Brain pericyte (primary cell): ENCODE results near the gene COX6A2.
"Not testable (repeated sequence)": the region's sequence is repeated elsewhere in the genome, so short reads cannot be mapped to it uniquely, and the experiment has no call there.

ENCODE experiments used
- DNase-seq: peaks from one replicate; pipeline ENCODE4 v3.0.0-alpha.2; 2012; ENCODE audit warnings: low read depth, low spot score

Gene COX6A2

DNA sequence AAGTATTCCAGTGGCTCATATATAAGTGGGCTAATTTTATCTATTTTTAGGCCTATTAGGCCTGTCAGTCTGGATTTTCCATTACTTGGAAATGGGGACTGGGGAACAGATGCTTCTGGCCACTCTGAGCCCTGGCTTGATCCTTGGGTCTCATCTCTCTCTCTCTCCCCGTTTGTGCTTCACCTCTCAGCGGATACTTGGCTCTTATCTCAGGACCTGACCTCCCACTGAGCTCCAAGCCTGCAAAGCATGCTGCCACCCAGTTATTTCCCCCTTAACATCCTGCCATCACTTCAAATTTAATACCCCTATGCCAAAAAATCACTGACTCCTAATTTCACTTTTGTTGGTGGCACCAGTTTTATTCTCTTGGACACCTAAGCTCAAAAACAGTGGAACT, 10.3 kb upstream of the COX6A2 start:
- DNase-seq = no peak

DNA sequence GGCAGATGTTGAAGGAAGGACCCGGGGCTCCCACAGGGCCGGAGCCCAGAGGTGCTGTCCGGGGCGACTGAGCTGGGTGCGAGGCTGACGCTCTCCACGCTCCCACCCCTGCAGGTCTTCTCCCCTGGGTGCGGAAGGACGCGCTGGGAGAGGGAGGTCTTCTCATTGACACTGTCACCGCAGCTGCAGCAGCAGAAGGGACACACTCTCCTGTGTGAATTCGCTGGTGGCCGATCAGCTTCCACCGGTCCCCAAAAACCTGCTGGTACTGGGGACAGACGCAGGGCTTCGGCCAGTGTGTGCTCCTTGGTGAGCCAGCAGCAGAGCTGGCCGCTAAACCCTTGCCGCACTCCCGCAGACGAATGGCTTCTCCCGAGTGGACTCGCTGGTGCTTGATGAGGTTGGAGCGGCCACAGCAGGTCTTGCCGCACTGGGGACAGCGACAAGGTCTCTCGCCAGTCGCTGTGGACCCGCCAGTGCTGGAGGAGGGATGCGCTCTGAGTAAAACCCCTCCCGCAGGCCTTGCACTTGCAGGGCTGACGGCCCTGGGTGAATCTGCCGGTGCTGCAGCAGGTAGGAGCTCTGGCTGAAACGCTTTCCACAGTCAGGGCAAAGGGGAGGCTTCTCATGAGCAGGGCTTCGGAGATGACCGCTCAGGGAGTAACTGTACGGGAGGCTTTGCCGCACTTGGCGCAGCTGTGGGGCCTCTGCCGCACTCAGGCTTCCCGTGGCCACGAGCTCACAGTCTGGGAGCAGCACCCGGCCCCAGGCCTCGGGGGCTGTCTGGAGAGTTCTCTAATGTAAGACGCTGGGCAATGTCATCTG, 8.3 kb upstream of the COX6A2 start:
- no peak for DNase-seq

DNA sequence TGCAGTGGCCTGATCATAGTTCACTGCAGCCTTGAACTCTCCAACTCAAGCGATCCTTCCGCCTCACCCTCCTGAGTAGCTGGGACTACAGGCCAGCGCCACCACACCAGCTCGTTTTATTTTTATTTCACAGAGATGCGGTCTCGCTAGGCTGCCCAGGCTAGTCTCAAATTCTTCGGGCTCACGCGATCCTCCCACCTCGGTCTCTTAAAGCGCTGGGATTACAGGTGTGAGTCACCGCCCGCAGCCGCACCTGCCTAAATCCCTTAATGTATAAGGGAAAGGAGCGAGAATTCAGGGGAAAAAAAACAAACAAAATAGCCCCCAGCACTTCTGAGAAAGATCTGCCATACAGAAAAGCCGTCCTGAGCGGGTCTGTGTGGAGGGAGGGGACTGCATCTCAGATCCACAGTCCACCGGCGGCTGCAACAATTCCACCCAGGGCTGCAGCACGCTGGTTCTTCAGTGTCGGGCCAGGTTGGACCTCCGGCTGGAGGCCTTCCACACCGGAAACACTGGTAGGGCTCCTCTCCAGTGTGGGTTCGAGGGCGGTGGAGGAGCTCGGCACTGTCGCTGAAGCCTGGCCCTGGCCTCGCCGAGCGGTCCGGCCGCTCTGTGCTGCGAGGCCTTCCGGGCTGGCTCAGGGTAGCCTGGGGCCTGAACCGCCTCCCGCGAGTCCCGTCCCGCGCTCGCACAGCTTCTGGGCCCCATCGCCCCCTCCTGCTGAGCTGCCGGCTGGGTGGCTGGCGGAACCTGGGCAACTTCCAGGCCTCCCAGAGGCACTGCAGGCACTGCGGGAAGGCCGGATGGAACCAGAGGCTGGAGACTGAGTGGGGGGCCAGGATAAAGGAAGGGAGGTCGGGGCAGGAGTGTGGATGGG, 7.4 kb upstream of the COX6A2 start:
- DNase-seq = no peak

DNA sequence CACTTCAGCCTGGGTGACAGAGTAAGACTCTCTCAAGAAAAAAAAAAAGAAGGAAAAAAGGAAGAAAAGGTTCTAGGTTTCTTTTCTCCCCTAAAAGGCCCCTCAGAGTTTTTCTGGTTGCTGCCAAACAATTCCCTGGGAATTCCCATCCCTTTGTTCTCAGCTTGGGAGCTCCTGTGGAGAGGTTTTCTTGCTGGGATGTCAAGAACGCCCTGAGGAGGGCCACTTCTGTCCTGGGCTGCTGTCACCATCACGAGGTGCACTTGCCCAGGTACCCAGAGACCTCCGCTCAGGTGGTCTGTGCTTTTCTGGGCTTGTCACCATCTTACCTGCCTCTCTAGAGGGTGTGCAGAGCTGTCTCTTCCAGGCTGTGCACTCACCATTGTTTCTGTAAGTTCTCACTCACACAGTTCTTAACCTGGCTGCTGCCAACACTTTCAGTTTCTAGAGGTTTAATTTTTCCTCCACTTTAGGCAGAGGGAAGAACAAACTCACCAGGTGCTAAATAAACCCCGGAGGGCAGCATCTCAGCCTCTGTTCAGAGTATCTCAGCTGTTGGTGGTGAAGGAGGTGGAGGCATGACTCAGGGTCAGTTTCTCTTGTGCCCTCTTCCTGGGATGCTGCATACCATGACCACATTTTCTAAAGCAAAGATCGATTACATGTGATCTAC, 2.4 kb upstream of the COX6A2 start:
- no peak for DNase-seq

DNA sequence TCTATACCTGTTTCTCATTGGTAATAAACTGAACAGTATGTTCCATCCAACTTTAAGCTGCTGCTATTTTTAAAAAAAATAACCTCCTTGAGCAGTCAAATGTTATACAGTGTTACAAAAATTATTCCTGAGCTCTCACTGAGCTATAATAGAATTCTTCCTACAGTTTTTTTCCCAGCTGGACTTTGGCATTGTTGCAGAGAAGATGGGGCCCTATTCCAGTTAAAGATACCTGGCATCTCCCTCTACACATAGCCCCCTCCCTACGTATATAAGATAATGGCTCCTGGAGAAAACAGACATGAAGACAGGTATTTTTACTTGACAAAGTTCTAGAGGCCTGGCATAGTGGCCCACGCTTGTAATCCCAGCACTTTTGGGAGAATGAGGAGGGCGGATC, 1.6 kb upstream of the COX6A2 start:
- DNase-seq = no peak

DNA sequence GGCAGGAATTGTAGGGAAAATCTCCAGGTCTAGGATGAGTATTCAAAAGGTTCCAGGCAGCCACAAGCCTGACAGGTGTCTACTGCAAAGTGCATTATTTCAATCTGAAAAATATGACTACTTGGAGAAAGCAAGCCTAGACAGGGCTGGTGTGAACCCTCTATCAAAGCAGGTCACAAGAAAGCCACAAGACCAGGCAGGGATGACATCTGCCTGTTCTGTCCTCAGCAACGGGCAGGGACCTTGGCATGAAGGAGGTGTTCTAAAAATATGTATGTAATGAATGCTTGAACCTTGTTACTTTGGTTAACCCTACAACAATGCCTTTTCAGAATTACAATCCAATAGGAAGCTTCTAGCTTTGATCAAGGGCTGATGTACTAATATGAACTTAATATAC, 1.2 kb upstream of the COX6A2 start:
- no peak for DNase-seq

DNA sequence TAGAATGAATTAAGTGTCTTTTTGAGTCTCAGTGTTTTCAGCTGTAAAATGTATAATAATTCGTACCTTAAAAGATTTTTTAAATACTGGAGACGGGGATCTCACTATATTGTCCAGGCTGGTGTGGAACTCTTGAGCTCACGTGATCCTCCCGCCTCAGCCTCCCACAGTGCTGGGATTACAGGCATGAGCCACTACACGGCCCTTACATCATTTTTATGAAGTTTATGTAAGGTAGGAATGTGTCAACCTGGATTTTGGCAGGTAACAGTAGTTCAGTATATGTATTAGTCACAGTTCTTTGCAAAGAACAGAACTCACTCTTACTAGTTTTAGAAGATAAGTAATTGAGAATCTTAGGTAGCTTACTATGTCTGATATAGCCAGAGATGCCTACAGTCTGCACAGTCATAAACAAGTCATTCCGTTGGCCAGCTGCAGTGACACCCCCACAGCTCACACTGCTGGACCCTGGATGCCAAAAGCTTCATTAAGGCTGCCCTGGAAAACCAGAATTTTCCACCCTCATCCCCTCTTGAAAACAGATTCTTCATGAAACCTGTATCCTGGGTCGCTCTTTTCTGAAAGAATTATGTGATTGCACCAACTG, 583 bp upstream of the COX6A2 start:
- no peak for DNase-seq

DNA sequence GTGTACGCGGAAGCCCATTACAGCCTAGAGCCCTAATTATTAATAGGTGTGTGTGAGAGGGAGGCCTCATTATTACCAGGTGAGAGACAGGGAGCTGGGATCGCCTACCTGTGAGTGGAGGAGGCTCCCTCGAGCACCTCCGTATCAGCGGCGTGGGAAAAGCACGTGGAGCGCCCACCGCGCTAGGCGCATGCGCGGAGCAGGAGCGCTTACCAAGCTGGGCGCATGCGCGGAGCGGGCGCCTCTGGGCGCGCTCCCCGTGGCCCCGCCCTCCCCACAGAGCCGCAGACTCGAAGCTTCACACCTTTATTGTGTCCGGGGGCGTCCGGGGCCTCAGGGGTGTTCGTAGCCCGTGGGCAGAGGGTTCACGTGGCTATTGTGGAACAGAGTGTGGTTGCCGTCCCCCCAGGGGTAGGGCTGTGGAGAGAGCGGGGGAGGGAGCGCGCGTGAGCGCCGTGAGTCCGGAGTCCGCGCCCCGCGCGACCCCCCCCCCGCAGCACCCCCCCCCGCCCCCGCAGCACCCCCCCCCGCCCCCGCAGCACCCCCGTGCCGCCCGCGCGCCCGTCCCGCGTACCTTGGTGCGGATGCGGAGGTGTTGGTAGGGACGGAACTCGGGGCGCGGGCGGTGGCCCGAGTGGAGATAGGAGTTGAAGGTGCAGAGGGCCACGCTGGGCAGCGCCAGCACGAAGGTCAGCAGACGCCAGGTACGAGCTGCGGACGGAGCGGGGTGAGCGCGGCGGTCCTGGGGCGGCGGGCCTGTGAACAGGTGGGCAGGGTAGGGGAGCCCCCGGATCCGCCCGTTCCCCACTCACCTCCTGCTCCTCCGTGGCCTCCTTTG, 500 bp downstream of the COX6A2 start:
- DNase-seq = no peak

DNA sequence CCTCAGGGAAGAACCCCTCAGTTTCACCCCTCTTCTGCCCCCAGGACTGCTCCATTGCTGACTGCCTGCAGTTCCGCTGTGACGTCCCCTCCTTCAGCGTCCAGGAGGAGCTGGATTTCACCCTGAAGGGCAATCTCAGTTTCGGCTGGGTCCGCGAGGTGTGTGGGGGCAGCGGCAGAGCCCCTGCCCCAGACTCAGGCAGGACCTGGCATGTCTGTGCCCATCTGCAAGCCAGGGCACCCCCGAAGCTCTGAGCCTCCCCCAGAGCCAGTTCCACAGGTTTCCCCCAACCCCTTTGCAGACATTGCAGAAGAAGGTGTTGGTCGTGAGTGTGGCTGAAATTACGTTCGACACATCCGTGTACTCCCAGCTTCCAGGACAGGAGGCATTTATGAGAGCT, 4.4 kb downstream of the COX6A2 start:
- no peak for DNase-seq

DNA sequence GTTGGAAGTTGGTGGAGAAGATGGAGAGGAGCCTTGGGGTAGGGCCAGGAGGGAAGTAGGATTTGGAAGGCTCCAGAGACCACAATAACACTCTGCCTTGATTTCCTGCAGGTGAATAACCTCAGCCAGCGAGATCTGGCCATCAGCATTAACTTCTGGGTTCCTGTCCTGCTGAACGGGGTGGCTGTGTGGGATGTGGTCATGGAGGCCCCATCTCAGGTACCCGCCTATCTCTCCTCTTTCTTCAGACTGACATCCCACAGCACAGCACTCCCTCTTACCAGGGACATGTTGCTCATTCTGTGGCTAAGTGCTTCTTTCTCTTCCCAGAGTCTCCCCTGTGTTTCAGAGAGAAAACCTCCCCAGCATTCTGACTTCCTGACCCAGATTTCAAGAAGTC, 4.9 kb downstream of the COX6A2 start:
- no peak for DNase-seq

DNA sequence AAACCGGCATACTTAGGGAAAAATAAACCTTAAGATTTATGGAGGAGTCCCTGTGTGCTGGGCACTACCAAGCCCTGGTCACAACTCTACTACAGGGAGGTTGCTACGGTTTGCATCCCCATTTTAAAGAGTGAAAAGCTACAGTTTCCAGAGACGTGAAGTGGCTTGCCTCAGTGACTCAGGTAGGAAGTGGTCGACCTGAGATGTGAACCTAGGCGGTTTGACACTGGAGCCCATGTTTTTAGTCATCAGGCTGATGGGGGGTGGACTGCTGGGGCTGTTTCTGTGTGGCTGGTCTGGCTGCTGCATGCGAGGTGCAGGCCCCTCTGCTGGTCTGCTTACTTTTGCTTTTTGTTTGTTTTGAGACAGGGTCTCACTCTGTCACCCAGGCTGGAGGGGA, 6.6 kb downstream of the COX6A2 start:
- DNase-seq = no peak

DNA sequence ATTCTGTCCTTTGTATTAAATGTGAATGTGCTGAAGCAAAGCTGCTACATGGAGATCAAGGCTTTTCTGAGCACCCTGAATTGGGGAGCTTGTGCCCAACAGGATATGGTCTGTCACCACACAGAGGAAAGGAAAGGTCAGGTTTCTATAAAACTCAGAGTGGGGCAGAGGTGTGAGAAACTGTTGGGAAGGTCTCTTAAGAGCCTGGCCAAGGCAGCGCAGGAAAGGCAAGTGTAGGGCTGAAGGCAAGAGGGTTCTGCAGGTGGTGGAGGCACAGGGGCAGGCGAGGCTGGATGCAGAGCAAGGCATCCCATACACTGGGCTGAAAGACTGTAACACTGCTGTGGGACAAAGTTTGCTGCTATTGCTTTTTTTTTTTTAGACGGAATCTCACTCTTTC, 8.1 kb downstream of the COX6A2 start:
- DNase-seq = no peak

DNA sequence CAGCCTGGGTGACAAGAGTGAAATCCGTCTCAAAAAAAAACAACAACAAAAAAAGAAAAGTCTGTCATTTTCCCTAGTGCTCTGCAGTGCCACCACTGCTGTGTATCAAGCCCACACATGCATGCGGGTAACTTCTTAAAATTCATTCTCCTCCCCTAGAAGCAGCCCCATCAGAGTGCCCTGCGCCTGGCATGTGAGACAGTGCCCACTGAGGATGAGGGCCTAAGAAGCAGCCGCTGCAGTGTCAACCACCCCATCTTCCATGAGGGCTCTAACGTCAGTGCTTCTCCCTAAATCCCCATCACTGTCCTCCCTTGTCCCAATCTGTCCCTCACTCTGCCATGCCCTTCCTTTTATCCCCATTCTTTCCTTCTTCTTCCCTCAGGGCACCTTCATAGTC, 10.2 kb downstream of the COX6A2 start:
- DNase-seq = no peak

DNA sequence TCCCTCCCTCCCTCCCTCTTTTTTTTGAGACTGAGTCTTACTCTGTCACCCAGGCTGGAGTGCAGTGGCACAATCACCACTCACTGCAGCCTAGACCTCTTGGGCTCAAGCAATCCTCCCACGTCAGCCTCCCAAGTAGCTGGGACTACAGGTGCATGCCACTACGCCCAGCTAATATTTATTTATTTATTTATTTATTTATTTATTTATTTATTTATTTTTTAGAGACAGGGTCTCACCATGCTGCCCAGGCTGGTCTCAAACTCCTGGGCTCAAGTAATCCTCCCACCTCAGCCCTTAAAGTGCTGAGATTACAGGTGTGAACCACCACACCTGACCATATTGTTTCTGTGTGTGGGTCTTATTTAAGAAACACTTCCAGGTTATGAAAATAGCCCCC, 11.1 kb downstream of the COX6A2 start:
- not testable (repeated sequence) for DNase-seq

DNA sequence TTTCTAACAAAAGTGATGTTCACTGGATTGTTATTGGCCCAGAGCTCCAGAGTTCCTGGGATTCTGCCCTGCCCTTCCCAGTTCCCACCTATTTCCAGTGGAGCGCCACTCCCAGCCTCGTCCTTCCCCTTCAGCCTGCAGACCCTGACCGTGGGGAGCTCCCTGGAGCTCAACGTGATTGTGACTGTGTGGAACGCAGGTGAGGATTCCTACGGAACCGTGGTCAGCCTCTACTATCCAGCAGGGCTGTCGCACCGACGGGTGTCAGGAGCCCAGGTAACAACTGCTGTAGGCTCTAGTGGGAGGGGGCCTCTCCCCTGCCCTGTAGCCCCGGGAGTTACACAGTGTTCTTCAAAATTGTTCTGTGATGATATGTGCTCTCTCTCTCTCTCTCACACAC, 11.8 kb downstream of the COX6A2 start:
- no peak for DNase-seq

DNA sequence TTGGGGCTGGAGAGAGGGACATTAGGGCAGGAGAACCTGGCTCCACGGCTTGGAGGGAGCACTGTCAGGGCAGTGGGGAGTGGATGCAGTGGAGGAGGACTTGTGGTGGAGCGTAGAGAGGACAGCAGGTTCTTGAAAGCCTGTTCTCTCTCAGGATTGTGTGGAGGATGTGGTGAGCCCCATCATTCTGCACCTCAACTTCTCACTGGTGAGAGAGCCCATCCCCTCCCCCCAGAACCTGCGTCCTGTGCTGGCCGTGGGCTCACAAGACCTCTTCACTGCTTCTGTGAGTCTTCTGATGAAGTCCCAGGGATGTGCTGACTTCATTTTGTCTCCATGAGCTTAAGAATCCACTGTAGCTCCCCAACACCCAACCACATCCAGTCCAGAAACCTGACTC, 13.5 kb downstream of the COX6A2 start:
- DNase-seq = no peak

DNA sequence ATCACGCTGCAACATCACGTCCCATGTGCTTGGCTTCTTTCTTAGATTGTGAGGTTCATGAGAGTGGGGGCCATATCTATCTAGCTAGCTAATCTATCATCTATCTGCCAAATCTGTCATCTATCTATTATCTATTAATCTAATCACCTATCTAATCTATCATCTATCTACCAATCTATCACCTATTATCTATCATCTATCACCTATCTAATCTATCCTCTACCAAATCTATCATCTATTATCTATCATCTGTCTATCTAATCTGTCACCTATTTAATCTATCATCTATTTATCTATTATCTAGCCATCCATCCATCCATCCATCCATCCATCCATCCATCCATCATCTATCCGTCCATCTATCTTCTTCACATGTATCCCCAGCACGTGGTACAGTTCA, 14.2 kb downstream of the COX6A2 start:
- no peak for DNase-seq

DNA sequence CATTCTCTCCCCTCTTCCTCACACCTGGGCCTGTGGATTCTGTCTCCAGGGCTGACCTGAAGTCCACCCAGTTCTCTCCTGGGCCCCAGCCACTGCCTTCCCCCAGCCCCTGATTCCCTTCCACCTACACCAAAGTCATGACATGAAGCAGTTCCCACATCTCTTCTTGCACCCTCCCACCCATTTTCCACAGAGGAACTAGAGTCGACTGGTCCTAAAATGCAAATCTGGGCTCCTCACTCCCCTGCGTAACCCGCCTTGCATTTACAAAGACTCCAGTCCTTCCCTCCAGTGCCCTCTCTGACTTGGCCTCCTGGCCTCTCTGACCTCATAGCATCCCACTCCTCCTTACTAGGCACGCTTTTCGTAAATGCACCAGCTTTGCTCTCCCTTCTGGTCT, 14.8 kb downstream of the COX6A2 start:
- no peak for DNase-seq

DNA sequence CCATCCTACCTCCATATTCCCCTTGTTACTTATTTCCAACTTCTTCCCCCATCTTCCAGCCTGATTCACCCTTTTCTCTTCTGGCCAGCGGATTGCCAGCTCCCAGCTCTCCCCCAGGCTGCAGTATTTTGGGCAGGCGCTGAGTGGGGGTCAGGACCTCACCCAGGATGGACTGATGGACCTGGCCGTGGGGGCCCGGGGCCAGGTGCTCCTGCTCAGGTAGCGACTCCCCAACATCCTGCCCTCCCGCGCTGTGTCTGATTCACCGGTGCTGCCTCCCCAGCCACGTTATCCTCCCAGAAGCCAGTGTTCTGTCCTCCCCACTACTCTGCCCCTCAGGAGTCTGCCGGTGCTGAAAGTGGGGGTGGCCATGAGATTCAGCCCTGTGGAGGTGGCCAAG, 15.4 kb downstream of the COX6A2 start:
- no peak for DNase-seq

DNA sequence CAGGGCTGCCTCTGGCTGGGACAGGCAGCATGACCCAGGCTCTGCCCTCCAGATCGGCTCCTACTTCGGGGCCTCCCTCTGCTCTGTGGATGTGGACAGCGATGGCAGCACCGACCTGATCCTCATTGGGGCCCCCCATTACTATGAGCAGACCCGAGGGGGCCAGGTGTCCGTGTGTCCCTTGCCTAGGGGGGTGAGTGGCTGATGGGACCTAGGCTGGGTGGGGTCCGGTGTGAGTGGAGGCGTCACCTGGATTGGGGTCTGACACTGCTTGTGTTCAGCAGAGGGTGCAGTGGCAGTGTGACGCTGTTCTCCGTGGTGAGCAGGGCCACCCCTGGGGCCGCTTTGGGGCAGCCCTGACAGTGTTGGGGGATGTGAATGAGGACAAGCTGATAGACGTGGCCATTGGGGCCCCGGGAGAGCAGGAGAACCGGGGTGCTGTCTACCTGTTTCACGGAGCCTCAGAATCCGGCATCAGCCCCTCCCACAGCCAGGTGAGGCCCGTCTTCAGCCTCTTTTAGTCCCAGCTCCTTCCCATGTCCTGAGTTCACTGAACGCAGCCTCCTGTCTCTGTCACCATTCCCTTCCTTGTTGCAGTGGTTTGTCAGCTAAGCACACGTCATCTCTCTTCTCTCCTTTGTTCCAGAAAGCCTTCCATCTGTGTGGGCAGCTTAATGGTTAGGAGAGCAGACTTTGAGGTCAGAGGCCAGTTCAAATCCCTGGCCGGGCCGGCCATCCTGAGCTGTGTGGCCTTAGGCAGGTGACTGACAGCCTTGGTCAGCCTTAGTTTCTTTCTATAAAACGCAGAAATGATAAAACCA, 16.9 kb downstream of the COX6A2 start:
- no peak for DNase-seq
